HuH-7 (cell line): ENCODE data around the gene PDZD7.

Experiments
- DNase-seq: peaks from one replicate; pipeline ENCODE4 v3.0.0; 2011; ENCODE audit warnings: low spot score

The PDZD7 gene

GRCh38 chr10:101060951-101061623 is 30.2 kb upstream of the PDZD7 start:
- DNase-seq, result peak; percentile 89

GRCh38 chr10:101060036-101060950 is 29.4 kb upstream of the PDZD7 start:
- DNase-seq, result peak; percentile 74

GRCh38 chr10:101056365-101057151 is 25.6 kb upstream of the PDZD7 start:
- DNase-seq, result no peak

DNA sequence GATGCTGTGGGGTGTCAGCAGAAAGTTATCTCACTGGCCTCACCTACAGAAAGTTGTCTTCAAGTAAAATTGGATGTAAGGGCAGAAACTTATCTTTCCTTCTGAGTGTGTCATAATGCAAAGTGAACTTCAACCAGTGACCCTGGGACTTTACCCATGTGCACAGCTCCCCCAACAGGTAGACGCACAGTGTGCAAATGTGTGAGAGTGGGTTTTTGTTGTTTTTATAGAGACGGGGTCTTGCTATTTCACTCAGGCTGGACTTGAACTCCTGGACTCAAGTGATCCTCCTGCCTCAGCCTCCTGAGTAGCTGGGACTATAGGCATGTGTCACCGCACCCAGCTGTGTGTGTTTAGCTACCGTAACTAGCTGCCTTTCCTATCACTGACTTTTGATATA is 24.5 kb upstream of the PDZD7 start:
- no peak for DNase-seq

DNA sequence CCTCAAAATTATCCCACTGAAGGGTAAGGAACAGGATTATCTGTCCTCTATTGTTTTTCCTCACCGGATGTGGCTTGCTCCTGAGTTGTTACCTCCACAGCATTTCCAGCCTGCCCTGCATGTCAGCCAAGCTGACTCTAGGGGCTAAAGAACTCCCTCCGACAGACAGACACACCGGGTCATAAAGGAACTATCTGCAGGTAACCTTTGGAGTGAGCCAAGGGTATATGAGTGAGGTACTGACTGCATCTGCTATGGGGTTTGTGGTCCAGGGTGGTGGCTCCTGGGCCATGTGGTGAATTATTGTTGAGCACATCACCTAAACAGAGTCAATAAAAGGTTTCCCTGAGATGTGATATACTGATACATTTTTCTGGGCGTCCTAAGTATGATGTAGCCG is 23.9 kb upstream of the PDZD7 start:
- DNase-seq, result no peak

DNA sequence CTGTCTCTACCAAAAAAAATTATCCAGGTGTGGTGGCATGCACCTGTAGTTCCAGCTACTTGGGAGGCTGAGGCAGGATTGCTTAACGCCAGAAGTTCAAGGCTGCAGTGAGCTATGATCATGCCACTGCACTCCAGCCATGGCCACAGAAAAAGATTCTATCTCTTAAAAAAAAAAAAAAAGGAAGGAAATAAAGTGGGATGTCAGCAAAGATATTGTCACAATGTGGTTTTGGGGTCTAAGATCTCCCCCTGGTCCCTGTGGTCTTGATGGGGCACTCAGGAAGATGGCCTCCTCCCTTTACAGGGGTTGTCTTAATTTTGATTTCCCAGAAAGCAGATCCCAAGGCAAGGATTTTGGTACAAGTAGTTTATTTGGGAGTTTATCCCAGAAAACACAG is 23.4 kb upstream of the PDZD7 start:
- DNase-seq, result no peak

GRCh38 chr10:101053516-101053915 is 22.6 kb upstream of the PDZD7 start:
- no peak for DNase-seq

GRCh38 chr10:101052285-101052684 is 21.4 kb upstream of the PDZD7 start:
- no peak for DNase-seq

DNA sequence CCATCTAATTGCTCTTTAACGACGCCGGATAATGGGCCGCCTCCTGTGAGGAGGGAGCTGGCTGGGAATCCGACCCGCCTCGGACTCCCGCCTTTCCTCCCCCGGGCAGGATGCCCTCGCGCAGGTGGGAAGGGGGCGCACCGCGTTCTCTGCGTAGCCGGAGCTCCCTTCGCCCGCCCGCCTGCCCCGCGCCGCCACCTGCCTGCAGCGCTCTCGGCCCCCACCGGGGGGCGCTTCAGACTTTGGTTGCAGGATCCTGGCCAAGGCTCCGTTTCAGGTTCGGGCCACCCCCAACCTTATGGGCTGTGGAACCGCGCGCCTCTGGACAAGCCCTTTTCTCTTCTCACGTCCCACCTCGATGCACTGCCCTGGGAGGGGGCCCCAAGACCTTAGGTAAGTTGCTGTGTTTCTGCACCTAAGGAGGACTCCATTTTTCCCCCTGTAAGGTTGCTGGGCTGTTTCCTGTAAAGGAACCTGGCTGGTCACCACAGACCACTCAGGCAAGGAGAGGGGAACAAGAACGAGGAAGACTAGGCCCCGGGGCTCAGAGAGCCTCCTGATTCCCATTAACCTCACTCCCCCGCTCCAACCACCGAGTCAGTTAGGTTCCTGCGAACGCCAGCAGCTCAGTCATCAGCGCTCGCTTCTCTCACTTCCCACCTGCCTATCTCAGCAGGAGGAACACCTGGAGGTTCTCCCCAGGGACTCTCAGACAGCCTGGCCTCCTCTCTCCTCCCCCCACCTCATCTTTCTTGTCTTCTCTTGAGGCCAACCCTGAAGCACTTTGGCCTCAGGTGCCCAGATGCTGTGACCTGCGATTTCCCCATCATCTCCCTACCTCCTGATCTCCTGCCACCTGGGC is 19.5 kb upstream of the PDZD7 start:
- peak; percentile 82 for DNase-seq

GRCh38 chr10:101047961-101048892 is 17.3 kb upstream of the PDZD7 start:
- DNase-seq, result no peak

- no peak for DNase-seq
Observed at GRCh38 chr10:101047268-101047667, 16.3 kb upstream of the PDZD7 start.

GRCh38 chr10:101046332-101047238 is 15.7 kb upstream of the PDZD7 start:
- DNase-seq, result no peak

DNA sequence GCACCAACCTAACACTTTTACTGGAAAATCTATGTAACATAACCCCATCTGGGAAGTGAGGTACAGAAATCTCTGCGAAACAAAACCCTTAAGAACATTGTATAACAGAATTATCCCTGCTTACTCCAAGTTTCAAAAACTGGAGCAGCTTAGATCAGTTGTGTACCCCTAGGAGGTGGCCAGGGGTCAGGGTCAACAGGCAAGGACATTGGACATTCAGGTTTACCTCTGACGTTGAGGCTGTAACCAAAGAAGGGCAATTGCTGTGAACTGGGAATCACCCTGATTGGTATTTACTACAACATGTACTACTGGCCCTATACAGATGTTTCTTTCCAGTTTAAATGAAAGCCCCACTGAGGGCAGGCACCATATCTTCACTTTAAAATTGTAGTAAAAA is 13.2 kb upstream of the PDZD7 start:
- DNase-seq, result no peak

DNA sequence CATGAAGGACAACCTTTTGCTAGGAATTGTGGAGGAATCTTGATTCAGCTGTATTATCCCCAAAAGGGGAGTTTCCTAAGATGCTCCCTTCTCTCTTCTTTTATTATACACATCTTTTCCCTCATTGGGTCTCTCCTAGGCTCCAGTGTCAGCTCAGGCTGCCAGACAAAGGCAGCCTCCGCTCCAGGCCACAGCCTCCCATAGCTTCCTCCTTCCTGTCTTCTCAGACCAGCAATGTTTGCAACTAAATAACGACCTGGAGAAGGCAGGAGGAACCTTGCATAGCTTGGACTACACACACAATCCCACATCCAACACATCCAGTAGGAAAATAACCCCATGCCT is 12.4 kb upstream of the PDZD7 start:
- no peak for DNase-seq

GRCh38 chr10:101042667-101043362 is 11.9 kb upstream of the PDZD7 start:
- DNase-seq, result peak; percentile 85

DNA sequence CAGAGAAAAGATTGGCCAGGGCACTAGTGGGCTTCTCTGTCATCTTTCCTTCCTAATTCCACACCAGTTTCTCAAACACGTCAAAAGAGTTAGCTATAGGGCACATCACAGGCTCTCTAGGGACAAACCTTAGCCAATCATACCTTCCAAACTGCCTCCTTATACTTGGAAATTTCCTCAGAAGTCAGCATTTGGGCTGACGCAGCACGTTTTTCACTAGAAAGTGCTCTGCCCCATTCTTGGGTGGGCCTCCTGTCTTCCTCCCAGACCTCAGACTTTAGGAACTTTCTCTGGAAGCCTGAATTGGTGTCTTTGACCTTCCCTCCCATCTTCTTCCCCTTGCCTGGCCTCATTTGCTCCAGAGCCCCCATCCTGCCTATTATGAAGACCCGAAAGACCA is 11.2 kb upstream of the PDZD7 start:
- no peak for DNase-seq

DNA sequence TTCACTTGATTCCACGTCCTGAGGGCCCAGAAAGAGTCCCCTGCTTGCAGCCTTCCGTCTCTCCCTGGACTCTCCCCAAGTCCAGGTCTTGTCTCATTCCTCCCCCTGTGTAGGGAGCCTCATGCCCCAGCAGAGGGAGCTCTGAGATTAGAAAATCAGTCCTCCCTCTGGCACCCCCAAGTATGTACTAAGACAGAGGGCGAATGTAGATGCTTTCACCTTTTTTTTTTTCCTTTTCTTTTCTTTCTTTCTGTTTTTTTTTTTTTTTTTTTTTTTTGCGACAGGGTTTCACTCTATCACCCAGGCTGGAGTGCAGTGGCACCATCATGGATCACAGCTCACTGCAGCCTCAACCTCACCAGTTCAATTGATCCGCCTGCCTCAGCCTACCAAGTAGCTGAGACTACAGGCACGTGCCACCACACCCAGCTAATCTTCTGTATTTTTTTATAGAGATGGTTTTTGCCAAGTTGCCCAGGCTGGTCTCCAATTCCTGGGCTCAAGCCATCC is 10.4 kb upstream of the PDZD7 start:
- peak; percentile 81 for DNase-seq

GRCh38 chr10:101040851-101041250 is 9.9 kb upstream of the PDZD7 start:
- no peak for DNase-seq

- DNase-seq, result no peak
Observed at GRCh38 chr10:101040061-101040460, 9.1 kb upstream of the PDZD7 start.
